ENCODE measurements around the gene GNS. TPM values are rescaled to one million over a fixed set of nuclear protein-coding genes. Genes with fewer than 3 reads are reported as not detected.

The GNS gene
- polyA plus RNA-seq, 1 donor from 2014 or later, result 39.0 TPM

DNA sequence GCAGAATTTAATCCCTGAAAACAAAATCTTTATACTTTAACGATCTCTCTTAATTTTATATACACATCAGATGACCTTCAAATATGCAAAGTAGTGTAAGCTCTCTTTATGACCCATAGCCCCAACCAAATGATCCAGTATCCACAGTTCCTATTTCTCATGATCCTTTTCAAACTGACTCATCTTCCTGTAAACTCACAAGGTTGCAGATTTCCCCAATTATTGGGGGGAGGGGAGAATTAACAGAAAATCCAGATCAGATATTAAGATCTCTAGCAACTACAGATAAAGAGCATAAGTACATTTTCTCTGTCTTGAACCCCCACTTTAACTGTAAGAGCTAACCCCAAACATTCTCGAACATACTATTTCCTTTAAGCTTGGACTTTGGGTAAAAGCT, 12.5 kb downstream of the GNS start:
- TF ChIP-seq TAF1 (IDR thresholded peaks at IDR 0.05; ENCODE audit: low read depth), result no peak
- TF ChIP-seq CTCF (IDR thresholded peaks at IDR 0.05; ENCODE audit: poor library complexity, severe bottlenecking), result no peak
- H4K20me1 ChIP-seq (ENCODE audit: insufficient read depth), result no peaks in the 10 kb centered on the region
- no peak overlapping the region for H3K27ac ChIP-seq (ENCODE audit: low read length)
- H3K79me2 ChIP-seq (replicated peaks; ENCODE audit: insufficient read depth, low read length), result no peaks in the 10 kb centered on the region
- no peaks in the 10 kb centered on the region for H3F3A ChIP-seq (ENCODE audit: insufficient read depth, low read length, poor library complexity, severe bottlenecking)
- no peak overlapping the region for H3K9ac ChIP-seq (ENCODE audit: low read length)
- no peak overlapping the region for H3K4me2 ChIP-seq (ENCODE audit: low read length)
- H2AFZ ChIP-seq (ENCODE audit: low read depth, low read length), result no peak overlapping the region
- no peaks in the 10 kb centered on the region for H3K9me3 ChIP-seq (ENCODE audit: low read length)
- H3K36me3 ChIP-seq (ENCODE audit: insufficient read depth, low read length), result peaks cover 19% of the 10 kb centered on the region
- no peaks in the 10 kb centered on the region for H3K9me2 ChIP-seq (ENCODE audit: insufficient read depth, low read length)
- H3K4me3 ChIP-seq (ENCODE audit: low read length), result no peak overlapping the region
- H3K27me3 ChIP-seq (ENCODE audit: insufficient read depth, low read depth, low read length), result no peaks in the 10 kb centered on the region

DNA sequence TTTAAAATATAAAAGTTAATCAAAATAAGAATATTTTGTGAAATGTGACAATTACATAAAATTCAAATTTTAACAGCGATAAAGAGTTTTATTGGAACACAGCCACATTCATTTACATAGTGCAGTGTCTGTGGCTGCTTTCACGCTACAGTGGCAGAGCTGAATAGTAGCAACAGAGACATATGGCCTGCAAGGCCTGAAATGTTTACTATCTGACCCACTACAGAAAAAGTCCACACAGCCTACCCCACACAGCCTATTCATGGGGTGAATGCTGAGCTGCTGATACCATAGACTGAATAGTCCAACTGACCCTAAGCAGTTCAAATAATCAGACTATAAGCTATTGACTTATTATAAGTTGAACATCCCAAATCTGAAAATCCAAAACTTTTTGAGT, 13.2 kb downstream of the GNS start:
- Histone ChIP-seq H3F3A (ENCODE audit: insufficient read depth, low read length, poor library complexity, severe bottlenecking) (no peaks in the 10 kb centered on the region), H3K4me2 (ENCODE audit: low read length) (no peak overlapping the region), H3K9ac (ENCODE audit: low read length) (no peak overlapping the region), H4K20me1 (ENCODE audit: insufficient read depth) (no peaks in the 10 kb centered on the region), H3K27ac (ENCODE audit: low read length) (no peak overlapping the region), H3K9me3 (ENCODE audit: low read length) (no peaks in the 10 kb centered on the region), H3K27me3 (ENCODE audit: insufficient read depth, low read depth, low read length) (no peaks in the 10 kb centered on the region), H2AFZ (ENCODE audit: low read depth, low read length) (no peak overlapping the region), H3K4me3 (ENCODE audit: low read length) (no peak overlapping the region), H3K9me2 (ENCODE audit: insufficient read depth, low read length) (no peaks in the 10 kb centered on the region), H3K36me3 (ENCODE audit: insufficient read depth, low read length) (peaks cover 19% of the 10 kb centered on the region), H3K79me2 (replicated peaks; ENCODE audit: insufficient read depth, low read length) (no peaks in the 10 kb centered on the region)
- TF ChIP-seq SMC3 (conservative IDR thresholded peaks at IDR 0.05; ENCODE audit: poor library complexity), result no peak
- no peak for TF ChIP-seq MXI1 (conservative IDR thresholded peaks at IDR 0.05; ENCODE audit: poor library complexity, severe bottlenecking)
- TF ChIP-seq, protein P1, sequence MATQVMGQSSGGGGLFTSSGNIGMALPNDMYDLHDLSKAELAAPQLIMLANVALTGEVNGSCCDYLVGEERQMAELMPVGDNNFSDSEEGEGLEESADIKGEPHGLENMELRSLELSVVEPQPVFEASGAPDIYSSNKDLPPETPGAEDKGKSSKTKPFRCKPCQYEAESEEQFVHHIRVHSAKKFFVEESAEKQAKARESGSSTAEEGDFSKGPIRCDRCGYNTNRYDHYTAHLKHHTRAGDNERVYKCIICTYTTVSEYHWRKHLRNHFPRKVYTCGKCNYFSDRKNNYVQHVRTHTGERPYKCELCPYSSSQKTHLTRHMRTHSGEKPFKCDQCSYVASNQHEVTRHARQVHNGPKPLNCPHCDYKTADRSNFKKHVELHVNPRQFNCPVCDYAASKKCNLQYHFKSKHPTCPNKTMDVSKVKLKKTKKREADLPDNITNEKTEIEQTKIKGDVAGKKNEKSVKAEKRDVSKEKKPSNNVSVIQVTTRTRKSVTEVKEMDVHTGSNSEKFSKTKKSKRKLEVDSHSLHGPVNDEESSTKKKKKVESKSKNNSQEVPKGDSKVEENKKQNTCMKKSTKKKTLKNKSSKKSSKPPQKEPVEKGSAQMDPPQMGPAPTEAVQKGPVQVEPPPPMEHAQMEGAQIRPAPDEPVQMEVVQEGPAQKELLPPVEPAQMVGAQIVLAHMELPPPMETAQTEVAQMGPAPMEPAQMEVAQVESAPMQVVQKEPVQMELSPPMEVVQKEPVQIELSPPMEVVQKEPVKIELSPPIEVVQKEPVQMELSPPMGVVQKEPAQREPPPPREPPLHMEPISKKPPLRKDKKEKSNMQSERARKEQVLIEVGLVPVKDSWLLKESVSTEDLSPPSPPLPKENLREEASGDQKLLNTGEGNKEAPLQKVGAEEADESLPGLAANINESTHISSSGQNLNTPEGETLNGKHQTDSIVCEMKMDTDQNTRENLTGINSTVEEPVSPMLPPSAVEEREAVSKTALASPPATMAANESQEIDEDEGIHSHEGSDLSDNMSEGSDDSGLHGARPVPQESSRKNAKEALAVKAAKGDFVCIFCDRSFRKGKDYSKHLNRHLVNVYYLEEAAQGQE (IDR thresholded peaks at IDR 0.05; ENCODE audit: borderline replicate concordance), result no peak
- no peak for TF ChIP-seq CTCF (IDR thresholded peaks at IDR 0.05; ENCODE audit: poor library complexity, severe bottlenecking)
- TF ChIP-seq RAD21 (conservative IDR thresholded peaks at IDR 0.05), result no peak
- TF ChIP-seq EP300 (conservative IDR thresholded peaks at IDR 0.05; ENCODE audit: poor library complexity, severe bottlenecking), result no peak
- no peak for TF ChIP-seq POLR2AphosphoS5 (IDR thresholded peaks at IDR 0.05)
- no peak for TF ChIP-seq TAF1 (IDR thresholded peaks at IDR 0.05; ENCODE audit: low read depth)
- TF ChIP-seq EZH2 (IDR thresholded peaks at IDR 0.05; ENCODE audit: borderline replicate concordance, insufficient read depth, low read length, poor library complexity, severe bottlenecking), result no peak
